ENCODE measurements around the gene MEX3C. TPM values are rescaled to one million over a fixed set of nuclear protein-coding genes. Genes with fewer than 3 reads are reported as not detected.

The MEX3C gene
- total RNA-seq, 4 donors from 2014 or later: 30.6 to 44.7 (median 33.2) TPM

DNA sequence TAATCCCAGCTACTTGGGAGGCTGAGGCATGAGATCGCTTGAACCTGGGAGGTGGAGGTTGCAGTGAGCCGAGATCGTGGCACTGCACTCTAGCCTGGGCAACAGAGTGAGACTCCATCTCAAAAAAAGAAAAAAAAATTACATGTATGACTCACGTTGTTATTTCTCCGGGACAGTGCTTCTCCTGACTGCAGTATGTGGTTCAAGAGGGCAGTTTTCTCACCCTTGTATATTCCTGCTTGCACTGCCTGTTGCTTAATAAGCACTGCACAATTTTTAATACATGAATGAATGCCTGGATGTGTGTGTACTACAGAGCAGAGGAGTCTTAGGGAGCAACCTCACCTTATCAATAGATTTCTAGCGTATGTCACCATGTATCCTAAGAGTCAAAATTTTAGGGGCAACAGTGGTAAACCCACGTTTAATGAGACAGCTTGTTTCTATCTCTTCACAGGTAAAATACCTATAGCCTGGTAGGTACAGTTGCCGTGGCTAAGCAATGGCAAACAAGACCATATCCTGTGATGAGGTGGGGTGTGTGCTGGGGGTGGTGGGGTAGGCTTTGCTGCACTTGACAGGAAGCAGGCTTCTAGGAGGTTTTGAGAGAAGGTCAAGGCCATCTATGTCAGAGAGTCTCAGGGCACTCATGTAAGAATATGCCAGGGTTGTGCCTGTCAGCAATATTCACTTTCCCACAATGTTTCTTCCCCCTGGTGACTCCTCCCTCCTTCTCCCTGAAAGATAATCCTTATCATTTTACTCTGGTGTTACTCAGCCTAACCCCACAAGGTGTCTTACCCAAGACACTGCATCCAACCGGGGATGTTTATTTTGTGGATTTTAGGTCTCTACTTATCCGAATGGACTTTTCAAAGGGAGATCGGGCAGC, 36.9 kb upstream of the MEX3C start:
- intact Hi-C loops (cut with DNase I): no loop called here
- Histone ChIP-seq H3K27ac (no peak overlapping the region), H3K4me1 (no peaks in the 10 kb centered on the region), H3K9me3 (no peaks in the 10 kb centered on the region), H3K36me3 (no peaks in the 10 kb centered on the region), H3K27me3 (no peaks in the 10 kb centered on the region), H3K4me3 (replicated peaks in 1 of 3) (no peak overlapping the region)
- 72 to 75% methylated on average over 11 of the region's 11 CpGs for WGBS, 2 donors
- TF ChIP-seq, protein P1, sequence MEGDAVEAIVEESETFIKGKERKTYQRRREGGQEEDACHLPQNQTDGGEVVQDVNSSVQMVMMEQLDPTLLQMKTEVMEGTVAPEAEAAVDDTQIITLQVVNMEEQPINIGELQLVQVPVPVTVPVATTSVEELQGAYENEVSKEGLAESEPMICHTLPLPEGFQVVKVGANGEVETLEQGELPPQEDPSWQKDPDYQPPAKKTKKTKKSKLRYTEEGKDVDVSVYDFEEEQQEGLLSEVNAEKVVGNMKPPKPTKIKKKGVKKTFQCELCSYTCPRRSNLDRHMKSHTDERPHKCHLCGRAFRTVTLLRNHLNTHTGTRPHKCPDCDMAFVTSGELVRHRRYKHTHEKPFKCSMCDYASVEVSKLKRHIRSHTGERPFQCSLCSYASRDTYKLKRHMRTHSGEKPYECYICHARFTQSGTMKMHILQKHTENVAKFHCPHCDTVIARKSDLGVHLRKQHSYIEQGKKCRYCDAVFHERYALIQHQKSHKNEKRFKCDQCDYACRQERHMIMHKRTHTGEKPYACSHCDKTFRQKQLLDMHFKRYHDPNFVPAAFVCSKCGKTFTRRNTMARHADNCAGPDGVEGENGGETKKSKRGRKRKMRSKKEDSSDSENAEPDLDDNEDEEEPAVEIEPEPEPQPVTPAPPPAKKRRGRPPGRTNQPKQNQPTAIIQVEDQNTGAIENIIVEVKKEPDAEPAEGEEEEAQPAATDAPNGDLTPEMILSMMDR (IDR thresholded peaks at IDR 0.05): no peak
- TF ChIP-seq POLR2A (IDR thresholded peaks at IDR 0.05): no peak
- DNase-seq: no peak

DNA sequence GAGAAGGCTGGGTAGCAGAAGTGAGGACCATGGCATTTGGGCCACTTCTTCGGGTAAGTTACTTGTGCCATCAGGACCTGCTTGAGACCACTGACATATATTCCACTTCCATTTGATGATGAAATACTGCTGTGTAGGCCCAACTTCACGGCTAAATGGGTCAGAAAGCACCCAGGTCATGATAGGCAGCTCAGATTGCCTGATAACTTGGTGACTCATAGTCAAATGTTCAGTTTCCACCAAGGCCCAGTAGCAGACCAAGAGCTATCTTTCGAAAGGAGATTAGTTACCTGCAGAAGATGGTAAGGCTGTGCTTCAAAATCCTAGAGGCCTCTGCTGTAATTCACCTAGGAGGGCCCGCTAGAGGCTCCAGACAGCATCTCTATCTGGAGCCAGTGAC, 31.8 kb upstream of the MEX3C start:
- H3K36me3 ChIP-seq: no peaks in the 10 kb centered on the region
- H3K27ac ChIP-seq: no peak overlapping the region
- no peaks in the 10 kb centered on the region for H3K4me1 ChIP-seq
- TF ChIP-seq POLR2A (IDR thresholded peaks at IDR 0.05): no peak
- TF ChIP-seq, protein P1 (IDR thresholded peaks at IDR 0.05): no peak
- H3K9me3 ChIP-seq: no peaks in the 10 kb centered on the region
- H3K4me3 ChIP-seq (replicated peaks in 1 of 3): no peak overlapping the region
- no peaks in the 10 kb centered on the region for H3K27me3 ChIP-seq
- 79 to 82% methylated on average over 3 of the region's 4 CpGs for WGBS, 2 donors
- intact Hi-C loops (cut with DNase I): no loop called here
- no peak for DNase-seq

DNA sequence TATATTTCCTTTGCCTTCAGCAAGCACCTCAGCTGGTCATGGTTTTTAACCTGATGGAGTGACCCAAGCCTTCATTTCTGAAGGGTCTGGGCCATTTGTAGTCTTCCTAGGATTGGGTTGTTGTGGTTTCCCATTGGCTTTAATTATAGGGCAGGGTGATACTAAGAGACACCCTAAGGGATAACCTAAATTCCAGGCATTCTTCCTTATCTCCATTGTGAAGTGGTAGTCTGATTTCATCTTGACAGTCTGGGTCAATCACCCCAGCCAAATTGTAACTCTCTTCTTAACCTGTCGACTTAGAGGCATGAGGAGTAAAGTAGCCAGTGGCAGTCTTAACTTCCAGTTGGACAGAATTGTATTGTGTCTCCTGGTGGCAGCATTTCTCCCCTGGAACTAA, 30.2 kb upstream of the MEX3C start:
- H3K36me3 ChIP-seq: no peaks in the 10 kb centered on the region
- TF ChIP-seq, protein P1 (IDR thresholded peaks at IDR 0.05): no peak
- no peak for TF ChIP-seq POLR2A (IDR thresholded peaks at IDR 0.05)

DNA sequence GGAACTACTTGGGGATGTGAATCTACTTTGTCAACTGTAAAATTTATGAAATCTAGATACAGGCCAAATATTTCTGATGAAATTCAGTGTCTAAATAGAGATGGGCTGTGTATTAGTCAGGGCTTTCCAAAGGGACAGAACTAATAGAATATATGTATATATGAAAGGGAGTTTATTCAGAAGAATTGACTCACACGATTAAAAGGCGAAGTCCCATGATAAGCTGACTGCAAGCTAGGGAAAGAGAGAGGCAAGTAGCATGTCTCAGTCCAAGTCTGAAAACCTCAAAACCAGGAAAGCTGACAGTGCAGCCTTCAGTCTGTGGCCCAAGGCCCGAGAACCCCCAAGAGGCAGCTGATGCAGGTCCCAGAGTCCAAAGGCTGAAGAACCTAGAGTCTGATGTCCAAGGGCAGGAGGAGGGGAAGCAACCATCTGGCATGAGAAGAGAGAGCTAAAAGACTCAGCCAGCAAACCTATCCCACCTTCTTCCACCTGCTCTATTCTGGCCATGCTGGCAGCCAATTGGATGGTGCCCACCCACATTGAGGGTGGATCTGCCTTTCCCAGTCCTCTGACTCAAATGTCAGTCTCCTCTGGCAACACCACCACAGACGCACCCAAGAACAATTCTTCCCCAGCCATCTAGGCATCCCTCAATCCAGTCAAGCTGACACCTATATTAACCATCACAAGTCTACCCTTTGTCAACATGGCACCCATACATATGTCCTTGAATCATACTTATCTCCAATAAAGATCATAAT, 29.3 kb upstream of the MEX3C start:
- TF ChIP-seq POLR2A (IDR thresholded peaks at IDR 0.05): no peak
- TF ChIP-seq, protein P1 (IDR thresholded peaks at IDR 0.05): no peak
- Histone ChIP-seq H3K4me1 (no peaks in the 10 kb centered on the region), H3K27me3 (no peaks in the 10 kb centered on the region), H3K27ac (no peak overlapping the region), H3K4me3 (replicated peaks in 1 of 3) (no peak overlapping the region), H3K36me3 (no peaks in the 10 kb centered on the region), H3K9me3 (no peaks in the 10 kb centered on the region)
- 91 to 92% methylated on average over 4 of the region's 4 CpGs for WGBS, 2 donors
- DNase-seq: no peak
- intact Hi-C loops (cut with DNase I): no loop called here

More for the DNA sequence above, 30.2 kb upstream of the MEX3C start:
- DNase-seq: no peak
- no peak overlapping the region for H3K4me3 ChIP-seq (replicated peaks in 1 of 3)
- no peaks in the 10 kb centered on the region for H3K4me1 ChIP-seq
- WGBS, 2 donors: 31 to 45% methylated on average over 1 of the region's 1 CpG
- H3K27ac ChIP-seq: no peak overlapping the region
- no peaks in the 10 kb centered on the region for H3K9me3 ChIP-seq
- intact Hi-C loops (cut with DNase I): no loop called here
- no peaks in the 10 kb centered on the region for H3K27me3 ChIP-seq

DNA sequence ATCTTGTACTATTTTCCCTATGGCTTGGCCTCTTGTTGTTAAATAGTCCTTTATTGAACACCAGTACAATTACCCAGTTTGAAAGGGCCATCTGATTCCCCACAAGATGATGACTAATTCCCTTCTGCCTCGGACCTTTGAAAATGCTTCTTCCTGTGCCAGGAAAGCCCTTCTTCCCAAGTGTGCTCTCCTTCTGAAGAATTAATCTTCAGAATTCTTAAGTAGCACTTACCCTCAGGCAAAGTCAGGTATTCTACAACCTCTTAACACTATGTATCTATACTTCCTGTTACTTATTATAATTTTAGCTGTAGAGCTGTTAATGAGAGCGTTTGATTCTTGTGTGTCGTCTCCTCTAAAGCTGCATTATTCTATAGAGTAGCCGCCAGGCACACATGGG, 28.6 kb upstream of the MEX3C start:
- no peak overlapping the region for H3K27ac ChIP-seq
- H3K4me1 ChIP-seq: no peaks in the 10 kb centered on the region
- H3K36me3 ChIP-seq: no peaks in the 10 kb centered on the region
- H3K4me3 ChIP-seq (replicated peaks in 1 of 3): no peak overlapping the region
- TF ChIP-seq, protein P1 (IDR thresholded peaks at IDR 0.05): no peak
- TF ChIP-seq POLR2A (IDR thresholded peaks at IDR 0.05): no peak
- intact Hi-C loops (cut with DNase I): no loop called here
- 73 to 74% methylated on average over 4 of the region's 4 CpGs for WGBS, 2 donors
- no peaks in the 10 kb centered on the region for H3K27me3 ChIP-seq
- no peak for DNase-seq
- no peaks in the 10 kb centered on the region for H3K9me3 ChIP-seq

Measured in thyroid gland (tissue), 4 donors.